ENCODE data around the gene YDJC. TPM values are rescaled to one million over a fixed set of nuclear protein-coding genes. Genes with fewer than 3 reads are reported as not detected.
"Not testable (repeated sequence)": the region's sequence is repeated elsewhere in the genome, so short reads cannot be mapped to it uniquely, and the experiment has no call there.

YDJC gene
- total RNA-seq, 1 donor from 2014 or later, result 6.0 TPM

DNA sequence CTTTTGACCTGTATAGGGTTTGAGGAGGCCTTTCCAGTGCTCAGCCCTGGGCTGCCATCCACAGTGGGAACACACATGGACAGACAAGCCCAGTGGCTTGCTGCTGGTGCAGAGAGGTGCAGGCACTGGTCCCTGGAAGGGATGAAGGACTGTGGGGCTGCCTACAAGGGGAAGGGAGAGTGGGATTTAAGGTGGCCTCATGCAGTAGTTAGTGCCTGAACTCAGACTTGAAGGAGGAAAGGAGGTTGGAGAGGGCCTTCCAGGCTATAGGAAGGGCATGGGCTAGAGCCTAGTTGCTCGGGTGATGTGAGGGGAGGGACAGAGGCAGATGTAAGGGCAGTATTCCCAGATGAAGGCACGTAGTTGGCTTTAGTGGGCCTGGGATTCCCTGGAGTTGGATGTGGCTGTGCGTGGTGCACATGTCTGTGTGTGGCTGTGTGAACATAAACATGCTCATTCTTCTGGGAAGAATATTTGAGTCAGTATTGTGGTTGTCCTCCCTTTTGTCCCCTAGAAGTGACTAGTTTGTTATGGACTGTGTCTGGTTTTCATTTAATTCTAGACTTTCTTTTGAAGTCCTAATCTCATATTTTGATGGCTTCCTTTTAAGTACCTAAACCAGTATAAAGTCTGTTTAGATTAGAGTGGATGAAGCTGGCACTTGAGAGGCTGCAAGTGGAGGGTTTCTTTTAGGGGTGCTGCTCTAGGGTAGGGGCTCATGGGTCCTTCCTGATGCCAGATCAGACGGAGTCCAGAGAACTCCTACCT lies 18.4 kb downstream of the YDJC start:
- DNase-seq (ENCODE audit: low spot score), result no peak

DNA sequence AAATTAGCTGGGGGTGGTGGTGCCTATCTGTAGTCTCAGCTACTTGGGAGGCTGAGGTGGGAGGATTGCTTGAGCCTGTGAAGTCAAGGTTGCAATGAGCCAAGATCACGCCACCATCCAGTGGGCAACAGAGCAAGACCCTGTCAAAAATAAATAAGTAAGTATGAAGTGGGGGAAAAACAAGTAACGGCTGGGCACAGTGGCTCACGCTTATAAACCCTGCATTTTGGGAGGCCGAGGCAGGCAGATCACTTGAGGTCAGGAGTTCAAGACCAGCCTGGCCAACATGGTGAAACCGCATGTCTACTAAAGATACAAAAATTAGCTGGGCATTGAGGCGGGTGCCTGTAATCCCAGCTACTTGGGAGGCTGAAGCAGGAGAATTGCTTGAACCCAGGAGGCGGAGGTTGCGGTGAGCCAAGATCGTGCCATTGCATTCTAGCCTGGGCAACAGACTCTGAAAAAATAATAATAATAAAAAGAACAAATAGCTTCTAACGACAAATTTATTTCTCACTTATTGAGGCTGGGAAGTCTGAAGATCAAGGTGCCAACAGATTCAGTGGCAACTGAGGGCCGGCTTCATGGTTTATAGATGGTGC lies 20.2 kb downstream of the YDJC start:
- not testable (repeated sequence) for DNase-seq (ENCODE audit: low spot score)

DNA sequence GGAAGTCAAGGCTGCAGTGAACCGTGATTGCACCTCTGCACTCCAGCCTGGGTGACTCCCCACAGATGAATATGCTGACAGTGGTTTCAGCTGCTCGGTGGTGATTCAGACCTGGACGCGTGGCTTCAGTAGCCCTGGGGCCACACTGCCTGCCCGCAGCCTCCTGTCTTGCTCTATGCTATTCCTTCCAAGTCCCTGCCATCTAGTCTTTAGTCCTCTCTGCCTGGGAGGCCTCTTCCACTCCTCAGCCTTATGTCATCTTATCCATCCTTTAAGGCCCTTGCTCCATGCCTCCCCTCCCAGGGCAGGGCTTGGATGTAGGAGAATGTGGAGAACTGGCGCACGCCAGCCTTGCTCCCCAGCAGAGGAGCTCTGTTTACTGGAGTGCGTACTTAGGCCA lies 23.0 kb downstream of the YDJC start:
- DNase-seq (ENCODE audit: low spot score), result no peak

DNA sequence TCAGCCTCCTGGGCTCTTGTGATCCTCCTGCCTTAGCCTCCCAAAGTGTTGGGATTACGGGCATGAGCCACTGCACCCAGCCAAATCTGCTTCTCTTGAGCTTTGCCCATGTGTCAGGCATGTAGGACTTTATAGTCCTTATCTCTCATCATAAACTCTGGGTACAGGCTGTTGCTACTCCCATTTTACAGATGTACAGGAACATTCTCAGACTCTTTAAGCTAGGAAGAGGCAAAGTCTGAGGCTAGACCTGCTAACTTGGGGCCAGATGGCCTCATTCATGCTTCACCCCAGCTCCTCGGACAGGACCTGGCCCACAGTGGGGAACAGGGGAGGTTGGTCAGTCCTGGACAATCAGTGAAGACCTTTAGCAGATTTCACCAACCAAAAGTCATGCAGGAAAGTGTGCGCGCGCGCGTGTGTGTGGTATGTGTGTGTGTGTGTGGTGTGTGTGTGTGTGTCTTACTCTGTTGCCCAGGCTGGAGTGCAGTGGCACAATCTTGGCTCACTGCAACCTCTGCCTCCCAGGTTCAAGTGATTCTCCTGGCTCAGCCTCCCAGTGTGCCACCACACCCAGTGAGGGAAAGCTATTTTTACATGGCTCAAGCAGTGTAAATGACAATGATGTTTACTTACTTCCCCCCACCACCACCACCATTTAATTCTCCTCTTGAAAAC lies 23.8 kb downstream of the YDJC start:
- DNase-seq (ENCODE audit: low spot score), result no peak

DNA sequence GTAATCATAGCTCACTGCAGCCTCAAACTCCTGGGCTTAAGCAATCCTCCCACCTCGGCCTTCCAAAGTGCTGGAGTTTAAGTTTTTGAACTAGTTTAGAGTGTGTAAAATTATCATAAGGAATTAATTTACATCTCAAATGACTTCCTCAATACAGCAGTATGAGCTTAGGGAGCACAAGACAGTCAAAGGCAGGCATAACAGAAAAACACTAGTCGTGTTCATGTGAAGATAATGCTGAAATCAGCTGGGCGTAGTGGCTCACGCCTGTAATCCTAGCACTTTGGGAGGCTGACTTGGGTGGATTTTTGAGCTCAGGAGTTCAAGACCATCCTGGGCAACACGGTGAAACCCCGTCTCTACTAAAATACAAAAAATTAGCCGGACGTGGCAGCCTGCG lies 25.8 kb downstream of the YDJC start:
- no peak for DNase-seq (ENCODE audit: low spot score)

DNA sequence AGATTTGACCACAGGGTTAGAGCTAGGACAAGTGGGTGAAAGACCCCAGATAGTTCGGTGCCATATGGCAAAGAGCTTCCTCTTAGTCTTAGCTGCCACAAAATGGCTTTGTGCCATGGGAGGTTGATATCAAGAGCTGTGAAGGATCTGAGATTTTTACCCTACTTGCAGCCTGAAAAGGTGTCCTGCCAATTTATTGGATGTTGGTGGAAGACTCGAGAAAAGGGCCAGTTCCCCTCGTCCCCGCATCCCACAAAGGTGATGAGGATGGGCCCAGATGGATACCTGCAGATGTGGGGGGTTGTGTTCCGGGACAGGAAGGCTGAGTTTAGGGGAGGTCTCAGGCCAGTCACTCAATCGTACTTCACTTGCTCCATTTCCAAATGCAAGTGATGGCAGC lies 27.2 kb downstream of the YDJC start:
- DNase-seq (ENCODE audit: low spot score), result no peak

DNA sequence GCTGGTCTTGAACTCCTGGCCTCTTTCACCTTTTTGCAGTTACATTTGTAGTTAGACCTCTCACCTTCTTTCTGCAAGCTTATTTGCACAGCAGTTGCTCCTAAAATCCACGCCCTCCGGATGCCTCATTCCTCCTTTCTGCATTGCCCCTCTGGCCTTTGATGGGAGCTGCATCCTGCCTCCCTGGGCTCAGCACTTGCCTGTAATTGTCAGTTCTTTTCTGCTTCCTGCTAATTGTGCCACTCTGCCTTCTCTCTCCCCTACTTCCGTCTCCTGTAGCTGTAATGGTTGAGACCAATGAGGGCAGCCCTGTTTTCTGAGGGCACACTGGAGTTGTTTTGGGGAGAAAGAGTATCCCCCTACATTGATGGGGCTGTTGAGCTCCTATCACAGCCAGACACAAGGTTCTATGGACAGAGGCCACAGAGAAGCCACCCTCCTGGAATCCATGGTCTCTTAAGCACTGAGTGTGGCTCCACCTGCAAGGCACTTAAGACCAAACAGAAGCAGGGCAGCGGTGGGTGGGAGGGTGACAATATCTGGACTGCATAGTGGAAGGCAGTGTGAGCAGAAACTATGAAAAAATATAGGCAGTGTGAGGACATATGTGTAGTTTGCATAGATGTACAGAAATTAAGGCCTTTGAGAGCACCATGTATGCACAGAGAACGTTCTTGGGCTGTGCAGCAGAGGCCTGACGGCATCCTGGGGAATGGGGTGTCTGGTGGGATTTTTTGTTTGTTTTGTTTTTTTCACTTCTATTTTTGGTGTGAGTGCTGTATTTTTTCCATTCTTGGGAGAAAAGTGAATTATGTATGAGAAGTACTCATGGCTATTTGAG lies 30.5 kb downstream of the YDJC start:
- DNase-seq (ENCODE audit: low spot score), result no peak

DNA sequence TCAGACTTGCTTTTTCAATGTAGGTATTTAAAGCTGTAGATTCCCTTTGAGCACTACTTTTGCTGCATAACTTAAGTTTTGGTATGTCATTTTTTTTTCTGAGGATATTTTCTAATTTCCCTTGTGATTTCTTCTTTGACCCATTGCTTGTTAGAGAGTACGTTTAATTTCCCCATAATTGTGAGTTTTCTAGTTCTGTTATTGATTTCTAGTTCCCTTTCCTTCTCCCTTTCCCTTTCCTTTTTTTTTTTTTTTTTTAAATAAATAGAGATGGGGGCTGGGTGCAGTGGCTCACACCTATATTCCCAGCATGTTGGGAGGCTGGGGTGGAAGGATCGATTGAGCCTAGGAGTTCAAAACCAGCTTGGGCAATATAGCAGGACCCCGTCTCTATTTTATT lies 31.5 kb downstream of the YDJC start:
- no peak for DNase-seq (ENCODE audit: low spot score)

DNA sequence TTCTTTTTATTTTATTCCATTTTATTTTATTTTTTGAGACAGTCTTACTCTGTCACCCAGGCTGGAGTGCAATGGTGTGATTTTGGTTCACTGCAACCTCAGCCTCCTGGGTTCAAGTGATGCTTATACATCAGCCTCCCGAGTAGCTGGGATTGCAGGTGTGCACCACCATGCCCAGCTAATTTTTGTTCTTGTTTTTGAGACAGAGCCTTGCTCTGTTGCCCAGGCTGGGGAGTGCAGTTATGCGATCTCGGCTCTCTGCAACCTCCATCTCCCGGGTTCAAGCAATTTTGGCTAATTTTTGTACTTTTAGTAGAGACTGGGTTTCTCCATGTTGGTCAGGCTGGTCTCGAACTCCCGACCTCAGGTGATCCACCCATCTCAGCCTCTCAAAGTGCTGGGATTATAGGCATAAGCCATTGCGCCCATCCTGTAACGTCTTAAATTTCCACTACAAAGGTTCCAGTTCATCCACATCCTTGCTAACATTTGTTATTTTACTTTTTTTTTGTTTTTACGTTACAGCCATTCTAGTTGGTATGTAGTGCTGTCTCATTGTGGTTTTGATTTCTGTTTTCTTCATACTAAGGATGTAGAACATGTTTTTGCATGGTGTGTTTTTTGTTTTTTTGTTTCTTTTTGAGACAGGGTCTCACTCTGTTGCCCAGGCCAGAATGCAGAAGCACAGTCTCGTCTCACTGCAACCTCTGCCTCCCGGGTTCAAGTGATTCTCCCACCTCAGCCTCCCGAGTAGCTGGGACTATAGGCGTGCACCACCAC lies 33.3 kb downstream of the YDJC start:
- not testable (repeated sequence) for DNase-seq (ENCODE audit: low spot score)

DNA sequence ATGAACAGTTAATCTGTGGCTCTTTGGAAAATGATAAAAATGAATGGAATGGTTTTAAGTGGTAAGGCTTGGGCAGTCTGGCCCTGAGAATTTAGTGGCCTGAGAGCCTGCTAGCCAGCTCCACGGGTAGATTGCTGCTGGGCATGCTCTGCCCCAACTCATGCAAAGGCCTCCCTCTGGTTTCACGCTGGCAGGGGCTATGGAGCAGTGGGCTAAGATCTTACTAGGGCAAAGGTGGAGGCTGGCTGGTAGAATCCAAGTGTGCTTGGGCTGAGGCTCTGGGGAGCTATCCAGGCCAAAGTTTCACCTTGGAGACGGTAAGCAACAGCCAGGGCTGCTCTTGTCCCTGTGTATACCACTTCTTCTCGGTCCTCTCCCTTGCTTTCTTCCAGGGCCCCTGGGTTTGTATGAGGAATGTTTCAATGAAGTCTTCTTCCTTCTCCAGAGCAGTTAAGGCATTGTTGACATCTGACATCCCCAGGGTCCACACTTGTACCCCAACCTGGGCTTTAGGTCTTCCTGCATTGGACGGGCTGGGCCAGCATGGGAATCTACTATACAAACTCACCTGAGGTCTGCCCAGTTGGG lies 34.9 kb downstream of the YDJC start:
- no peak for DNase-seq (ENCODE audit: low spot score)

DNA sequence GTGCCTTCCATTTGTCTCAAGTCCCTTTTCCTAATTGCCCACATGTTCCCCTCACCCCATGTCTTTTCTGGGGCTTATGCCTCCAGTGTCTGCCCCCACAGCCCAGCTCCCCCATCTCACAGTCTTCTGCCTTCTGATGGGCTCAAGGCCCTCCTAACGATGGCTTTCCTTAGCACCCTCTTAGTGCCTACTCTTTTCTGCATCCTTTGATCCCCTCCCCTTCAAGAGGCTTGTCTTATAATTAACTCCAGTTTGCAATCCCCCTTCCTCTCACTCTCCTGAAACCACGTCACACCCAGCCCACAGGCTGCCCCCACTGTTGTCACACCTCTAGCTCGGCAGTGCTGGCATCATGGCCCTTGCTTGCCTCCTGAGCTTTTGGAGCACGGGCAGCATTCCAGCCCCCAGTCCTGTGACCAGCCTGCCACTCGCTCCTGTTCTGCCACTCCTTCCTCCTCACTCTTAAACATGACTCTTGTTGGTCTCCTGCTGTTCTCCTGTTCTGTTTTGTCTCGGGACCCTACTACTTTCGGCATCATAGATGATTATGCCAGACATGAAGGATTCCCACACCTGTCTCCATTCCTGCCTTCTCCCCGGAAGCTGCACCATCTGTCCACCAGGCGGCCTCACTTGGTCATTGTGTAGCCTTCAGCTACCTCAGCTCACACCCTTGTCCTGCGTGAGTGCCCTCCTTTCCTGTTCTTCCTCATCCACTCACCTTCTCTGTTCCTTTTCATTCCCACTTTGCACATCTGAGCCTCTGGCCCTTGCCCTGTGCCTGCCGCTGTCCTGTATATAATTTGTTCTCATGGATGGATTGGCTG lies 36.2 kb downstream of the YDJC start:
- no peak for DNase-seq (ENCODE audit: low spot score)

DNA sequence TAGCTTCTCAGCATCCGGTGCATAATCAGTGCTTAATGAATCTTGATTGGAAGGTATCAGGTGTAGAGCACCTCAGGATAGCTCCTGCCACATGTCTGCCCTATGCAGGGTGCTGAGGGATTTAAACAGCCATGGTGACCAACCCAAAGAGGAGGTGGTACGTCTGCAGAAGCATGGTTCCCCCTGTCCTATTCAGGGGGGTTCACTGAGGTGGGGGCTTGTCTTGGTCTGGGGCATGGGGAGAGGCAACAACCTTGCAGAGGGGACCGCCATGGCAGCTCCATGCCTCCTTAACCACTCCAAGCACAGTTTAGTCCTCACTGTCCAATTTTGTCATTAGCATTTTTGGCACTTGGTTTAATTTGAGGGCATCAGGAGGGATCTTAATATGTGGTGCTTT lies 37.4 kb downstream of the YDJC start:
- DNase-seq (ENCODE audit: low spot score), result no peak

DNA sequence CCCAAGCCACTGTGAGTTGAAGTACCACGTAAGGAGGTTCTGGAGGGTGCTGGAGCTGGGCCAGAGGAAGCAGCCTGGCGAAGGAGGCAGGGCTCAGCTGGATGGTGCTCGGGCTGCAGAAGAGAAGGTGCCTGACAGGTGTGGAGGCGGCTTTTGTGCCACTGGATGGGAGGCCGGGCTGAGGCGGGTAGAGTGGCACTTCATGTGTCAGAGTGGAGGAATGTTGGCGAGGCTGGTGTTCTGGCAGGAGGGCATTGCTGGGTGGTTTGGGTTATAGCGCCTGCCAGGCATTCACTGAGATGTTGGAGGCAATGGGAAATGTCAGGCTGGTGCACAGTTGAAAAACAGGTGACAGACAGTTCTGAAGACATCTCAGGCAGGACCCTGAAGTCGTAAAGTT lies 38.1 kb downstream of the YDJC start:
- DNase-seq (ENCODE audit: low spot score), result no peak

DNA sequence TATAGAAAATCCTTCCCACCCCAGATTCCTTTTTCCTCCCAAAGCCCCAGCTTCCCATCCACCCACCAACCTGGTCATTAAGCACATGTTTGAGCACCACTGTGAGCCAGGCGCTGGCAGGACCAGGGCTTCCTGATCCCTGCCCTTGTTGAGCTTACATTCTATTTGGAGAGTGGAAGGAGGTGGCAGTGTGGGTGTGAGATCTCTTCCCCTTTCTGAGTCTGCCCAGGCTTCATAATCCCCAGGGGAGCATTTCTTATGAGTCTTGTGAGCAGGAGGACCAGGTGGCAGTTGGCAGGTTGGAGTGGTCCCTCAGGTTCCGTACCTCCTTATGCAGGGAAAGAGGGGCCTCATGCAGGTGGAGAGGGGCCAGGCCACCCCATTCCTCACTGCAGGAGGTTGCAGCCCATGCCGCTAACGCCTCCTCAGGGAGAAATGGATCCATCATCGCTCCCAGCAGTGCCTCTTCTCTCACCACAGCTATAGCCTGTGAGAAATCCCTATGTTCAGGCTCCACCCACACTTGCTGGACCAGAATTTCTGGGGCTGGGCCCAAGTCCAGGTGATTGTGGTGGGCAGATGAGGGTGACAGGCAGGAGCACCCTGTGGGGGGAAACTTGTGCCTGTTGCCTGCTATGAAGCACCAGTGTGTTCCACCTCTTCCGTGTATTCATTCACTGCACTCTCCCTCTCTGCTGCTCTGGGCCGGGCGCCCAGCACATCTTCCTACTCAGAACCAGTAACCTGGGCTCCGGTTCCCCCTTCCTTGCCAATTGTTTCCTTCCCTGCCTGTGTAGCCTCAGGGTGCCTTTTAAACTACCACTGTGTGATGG lies 38.8 kb downstream of the YDJC start:
- no peak for DNase-seq (ENCODE audit: low spot score)

DNA sequence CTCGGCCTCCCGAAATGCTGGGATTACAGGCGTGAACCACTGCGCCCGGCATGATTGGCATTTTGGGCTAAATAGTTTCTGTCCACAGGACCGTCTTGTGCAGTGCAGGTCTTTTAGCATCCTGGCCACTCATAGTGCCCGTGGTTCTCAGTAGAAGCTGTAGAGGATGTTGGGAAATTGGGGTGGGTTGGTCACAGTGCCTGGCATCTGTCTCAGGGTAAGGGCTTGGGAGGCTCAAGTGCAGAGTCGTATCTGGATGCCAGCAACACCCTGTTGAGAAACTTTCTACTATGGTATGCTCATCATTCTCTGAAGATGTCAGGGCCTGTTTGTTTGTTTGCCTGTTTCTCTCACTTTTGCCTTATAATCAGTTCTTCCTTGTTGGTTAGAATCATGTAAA lies 40.4 kb downstream of the YDJC start:
- no peak for DNase-seq (ENCODE audit: low spot score)

DNA sequence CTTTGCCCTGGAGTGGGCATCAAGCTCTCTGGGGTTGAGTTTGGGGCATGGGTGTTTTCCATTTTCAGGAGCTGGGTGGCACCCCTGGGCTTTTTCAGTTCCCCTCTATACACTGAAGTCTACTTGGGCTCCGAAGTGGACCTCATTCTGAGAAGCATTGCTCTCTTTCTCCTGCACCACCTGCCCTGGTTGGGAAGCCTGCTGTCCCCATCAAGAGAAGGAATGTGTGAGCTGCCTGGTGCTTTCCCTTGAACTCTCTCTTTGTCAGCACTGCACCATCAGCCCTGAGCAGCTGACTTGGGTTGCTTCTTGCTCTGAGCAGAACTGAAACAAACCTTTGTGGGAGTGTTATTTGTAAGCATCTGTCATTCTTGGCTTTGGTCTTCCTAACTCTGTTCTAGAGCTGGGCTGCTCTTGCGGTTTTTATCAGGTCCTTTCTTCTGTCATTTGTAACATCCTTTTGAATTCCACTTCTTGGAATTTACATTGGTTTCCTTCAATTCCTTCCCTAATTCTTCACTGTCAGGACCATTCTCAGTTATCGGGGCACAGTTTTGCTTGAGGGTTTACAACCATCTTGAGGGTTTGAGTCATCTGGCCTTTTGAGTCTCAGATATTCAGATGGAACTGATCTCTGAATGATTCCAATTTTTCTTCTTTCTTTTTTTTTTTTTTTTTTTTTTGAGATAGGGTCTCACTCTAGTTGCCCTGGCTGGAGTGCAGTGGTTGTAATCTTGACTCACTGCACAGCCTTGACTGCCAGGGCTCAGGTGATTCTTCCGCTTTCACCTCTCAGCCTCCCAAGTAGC lies 41.8 kb downstream of the YDJC start:
- no peak for DNase-seq (ENCODE audit: low spot score)

DNA sequence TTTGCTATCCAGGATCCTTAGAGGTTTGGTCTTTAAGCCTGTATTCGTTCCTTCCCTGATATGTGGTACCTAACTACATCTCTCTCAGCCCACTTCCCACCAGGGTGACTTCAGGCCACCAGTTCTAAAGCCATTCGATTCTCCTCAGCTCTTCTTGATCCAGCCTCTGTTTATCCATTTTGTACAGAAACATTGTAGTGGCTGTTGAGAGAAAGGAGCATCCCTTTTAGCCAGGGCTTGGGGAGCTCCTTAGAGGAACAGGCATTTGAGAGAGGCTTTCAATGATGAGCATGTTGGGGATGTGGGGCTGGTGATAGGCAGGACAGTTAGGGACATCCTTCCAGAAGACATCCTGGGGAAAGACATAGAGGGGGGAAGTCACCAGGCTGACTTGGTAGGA lies 44.4 kb downstream of the YDJC start:
- DNase-seq (ENCODE audit: low spot score), result no peak
